ENCODE data around the gene EFNA5. TPM values are rescaled to one million over a fixed set of nuclear protein-coding genes. Genes with fewer than 3 reads are reported as not detected.
A peak's percentile ranks its signal among the peaks of the same experiment; 100 is the strongest.

EFNA5 gene
- total and polyA plus RNA-seq, 2 of the 8 experiments (the other 6 are each of a cell fraction or from before 2014, with no cell fraction given), result 9.6 to 21.8 TPM

GRCh38 chr5:107403228-107403953, 267.3 kb downstream of the EFNA5 start:
- no peak for FAIRE-seq
- TF ChIP-seq RAD21 (IDR thresholded peaks at IDR 0.05 in 1 of 2, conservative IDR thresholded peaks at IDR 0.05 in 1 of 2; ENCODE audit: low read depth in 2 of 2, low read length in 2 of 2) (no peak), KDM5A (IDR thresholded peaks at IDR 0.05; ENCODE audit: low read length) (no peak), KDM4A (IDR thresholded peaks at IDR 0.05; ENCODE audit: low read depth, low read length, severe bottlenecking) (no peak), CREB1 (IDR thresholded peaks at IDR 0.05) (no peak), ZNF274 (IDR thresholded peaks at IDR 0.05; ENCODE audit: borderline replicate concordance, extremely low read depth, low read length) (no peak), HDAC6 (IDR thresholded peaks at IDR 0.05; ENCODE audit: low read depth, low read length) (no peak), EGR1 (IDR thresholded peaks at IDR 0.05; ENCODE audit: borderline replicate concordance, low read depth, low read length) (no peak), RFX5 (IDR thresholded peaks at IDR 0.05; ENCODE audit: borderline replicate concordance, low read depth, low read length) (no peak)
- TF ChIP-seq, protein P1, sequence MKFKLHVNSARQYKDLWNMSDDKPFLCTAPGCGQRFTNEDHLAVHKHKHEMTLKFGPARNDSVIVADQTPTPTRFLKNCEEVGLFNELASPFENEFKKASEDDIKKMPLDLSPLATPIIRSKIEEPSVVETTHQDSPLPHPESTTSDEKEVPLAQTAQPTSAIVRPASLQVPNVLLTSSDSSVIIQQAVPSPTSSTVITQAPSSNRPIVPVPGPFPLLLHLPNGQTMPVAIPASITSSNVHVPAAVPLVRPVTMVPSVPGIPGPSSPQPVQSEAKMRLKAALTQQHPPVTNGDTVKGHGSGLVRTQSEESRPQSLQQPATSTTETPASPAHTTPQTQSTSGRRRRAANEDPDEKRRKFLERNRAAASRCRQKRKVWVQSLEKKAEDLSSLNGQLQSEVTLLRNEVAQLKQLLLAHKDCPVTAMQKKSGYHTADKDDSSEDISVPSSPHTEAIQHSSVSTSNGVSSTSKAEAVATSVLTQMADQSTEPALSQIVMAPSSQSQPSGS (IDR thresholded peaks at IDR 0.05; ENCODE audit: low read length), result no peak
- TF ChIP-seq, protein P2, sequence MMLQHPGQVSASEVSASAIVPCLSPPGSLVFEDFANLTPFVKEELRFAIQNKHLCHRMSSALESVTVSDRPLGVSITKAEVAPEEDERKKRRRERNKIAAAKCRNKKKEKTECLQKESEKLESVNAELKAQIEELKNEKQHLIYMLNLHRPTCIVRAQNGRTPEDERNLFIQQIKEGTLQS (IDR thresholded peaks at IDR 0.05; ENCODE audit: insufficient read depth, low read depth, low read length), result no peak

More at GRCh38 chr5:107403228-107403953, 267.3 kb downstream of the EFNA5 start:
- no peaks in the 10 kb centered on the region for H4K20me1 ChIP-seq (replicated peaks in 1 of 2; ENCODE audit: control insufficient read depth in 1 of 2, insufficient read depth in 2 of 2, low read length in 2 of 2)
- no peaks in the 10 kb centered on the region; a peak in 1 of 7 replicates for H3K27me3 ChIP-seq (replicated peaks in 1 of 4; ENCODE audit: control insufficient read depth in 3 of 4, extremely low read depth in 1 of 4, insufficient read depth in 3 of 4, low read length in 3 of 4)
- no peak overlapping the region for H2BK12ac ChIP-seq (ENCODE audit: low read depth, low read length)
- no peak overlapping the region for H4K5ac ChIP-seq (ENCODE audit: insufficient read length, low read depth, low read length)
- ChIA-PET POLR2A (ENCODE audit: partially characterized antibody) (interaction anchor here (1.0 to 1.5 kb wide), 2 partner anchors 12 to 14 kb away, joined by 3 read pairs; no protein-coding TSS in a partner anchor), CTCF (ENCODE audit: partially characterized antibody) (interaction anchor here (0.6 to 1.3 kb wide), 5 partner anchors 9 to 62 kb away, joined by 3 to 4 read pairs (median 3); no protein-coding TSS in a partner anchor)
- H3K9ac ChIP-seq (replicated peaks in 1 of 4; ENCODE audit: extremely low read depth in 1 of 4, low read depth in 3 of 4, low read length in 3 of 4), result no peak overlapping the region
- peaks cover 2 to 32% (median 14%) of the 10 kb centered on the region in 4 experiments; a peak in 6 of 7 replicates for H3K4me1 ChIP-seq (replicated peaks in 1 of 4; ENCODE audit: control insufficient read depth in 3 of 4, insufficient read depth in 4 of 4, low read length in 3 of 4)
- H2AFZ ChIP-seq (ENCODE audit: low read length), result no peak overlapping the region
- no peaks in the 10 kb centered on the region for H3K79me1 ChIP-seq (ENCODE audit: low read depth, low read length)
- no peak overlapping the region for H3K14ac ChIP-seq (ENCODE audit: insufficient read length)
- no peak overlapping the region for H3K27ac ChIP-seq (ENCODE audit: low read depth, low read length)
- H3K4me2 ChIP-seq (ENCODE audit: insufficient read depth in 1 of 2, low read depth in 2 of 2, low read length in 2 of 2), result peak overlapping the region; percentile 4 to 24; a peak in 2 of 4 replicates
- H2BK120ac ChIP-seq (replicated peaks; ENCODE audit: low read depth, low read length), result no peak overlapping the region
- no peak overlapping the region for H3K18ac ChIP-seq (ENCODE audit: extremely low read depth, low read length)
- no peak overlapping the region for H3K23ac ChIP-seq (ENCODE audit: insufficient read length)
- no peak overlapping the region for H4K8ac ChIP-seq (ENCODE audit: extremely low read depth, insufficient read depth, low read length)
- WGBS, 2 experiments (ENCODE audit: extremely low coverage in 1 of 2, insufficient coverage in 1 of 2, insufficient read length in 1 of 2, insufficient replicate concordance in 2 of 2, low coverage in 1 of 2, low lambda C conversion rate in 2 of 2, missing lambda C conversion rate in 1 of 2), result 43% methylated on average over 3 of the region's 3 CpGs; no CpG with 5 or more reads in 1 of the 2 experiments
- H2BK15ac ChIP-seq (ENCODE audit: low read length), result no peak overlapping the region
- no peaks in the 10 kb centered on the region for H3K23me2 ChIP-seq (ENCODE audit: low read depth, low read length)
- no peak overlapping the region for H4K91ac ChIP-seq (replicated peaks; ENCODE audit: insufficient read length, low read length)
- H3K56ac ChIP-seq (replicated peaks; ENCODE audit: insufficient read length, low read depth, low read length), result no peak overlapping the region
- H3K36me3 ChIP-seq (ENCODE audit: control insufficient read depth in 2 of 4, insufficient read depth in 4 of 4, low read length in 3 of 4), result no peaks in the 10 kb centered on the region
- peak overlapping the region in 1 of 4 experiments; percentile 4; a peak in 1 of 8 replicates for H3K4me3 ChIP-seq (ENCODE audit: extremely low read depth in 1 of 4, insufficient read depth in 2 of 4, low read depth in 3 of 4, low read length in 4 of 4)
- no peak overlapping the region for H3K4ac ChIP-seq (replicated peaks; ENCODE audit: insufficient read length, low read depth, low read length)
- no peak for DNase-seq (ENCODE audit: low read depth in 1 of 2, low spot score in 2 of 2)
- no peaks in the 10 kb centered on the region for H3K9me3 ChIP-seq (ENCODE audit: insufficient read depth in 2 of 2, low read depth in 1 of 2, low read length in 1 of 2)
- H3K79me2 ChIP-seq (ENCODE audit: control insufficient read depth in 1 of 2, insufficient read depth in 2 of 2, low read length in 2 of 2), result no peaks in the 10 kb centered on the region
- H2BK5ac ChIP-seq (ENCODE audit: low read depth, low read length), result no peak overlapping the region
- no peak overlapping the region for H2AK5ac ChIP-seq (ENCODE audit: low read depth, low read length)
- no peak overlapping the region for H2BK20ac ChIP-seq (ENCODE audit: low read length)

All from H1 (cell line).